Liver (tissue), 9 donors: Measurements from ENCODE around the gene TCAIM. TPM values are rescaled to one million over a fixed set of nuclear protein-coding genes. Genes with fewer than 3 reads are reported as not detected.

Experiments
- DNase-seq: peaks from one replicate; pipeline ENCODE4 v3.0.0-alpha.2; 2017; ENCODE audit warnings: low spot score
- H3K27ac ChIP-seq, 2 donors: one replicate each; pipeline ENCODE4 v1.7.0; 2013; ENCODE audit warnings: inconsistent platforms in 2 of 2, low read length in 2 of 2, control low read depth in 1 of 2, low read depth in 1 of 2, mild to moderate bottlenecking in 1 of 2
- H3K27me3 ChIP-seq, 4 donors: one replicate each; pipeline versions ENCODE4 v1.6.1 to v1.7.0; 2013; ENCODE audit warnings: low read length in 3 of 4, inconsistent platforms in 1 of 4, mild to moderate bottlenecking in 1 of 4, moderate library complexity in 1 of 4; ENCODE audit not compliant: control insufficient read depth in 4 of 4, insufficient read depth in 4 of 4
- H3K36me3 ChIP-seq, 4 donors: one replicate each; pipeline versions ENCODE4 v1.6.1 to v1.7.0; 2013; ENCODE audit warnings: low read length in 3 of 4, mild to moderate bottlenecking in 3 of 4, low read depth in 1 of 4, moderate library complexity in 1 of 4; ENCODE audit not compliant: control insufficient read depth in 4 of 4, insufficient read depth in 3 of 4
- H3K4me1 ChIP-seq, 4 donors: one replicate each; pipeline versions ENCODE4 v1.6.1 to v1.7.0; 2013; ENCODE audit warnings: low read length in 3 of 4, mild to moderate bottlenecking in 3 of 4, moderate library complexity in 1 of 4; ENCODE audit not compliant: control insufficient read depth in 4 of 4, insufficient read depth in 4 of 4
- H3K4me3 ChIP-seq, 3 donors: one replicate each; pipeline versions ENCODE4 v1.6.1 to v1.7.0; 2013; ENCODE audit warnings: low read length in 3 of 3, control low read depth in 1 of 3, low read depth in 1 of 3, mild to moderate bottlenecking in 1 of 3
- H3K9ac ChIP-seq, 2 donors: one replicate each; pipeline ENCODE4 v1.7.0; 2013; ENCODE audit warnings: low read length in 2 of 2, mild to moderate bottlenecking in 2 of 2, moderate library complexity in 2 of 2, control low read depth in 1 of 2, low read depth in 1 of 2
- H3K9me3 ChIP-seq, 4 donors: one replicate each; pipeline versions ENCODE4 v1.6.1 to v1.7.0; 2013; ENCODE audit warnings: low read length in 3 of 4; ENCODE audit not compliant: control insufficient read depth in 4 of 4
- EGR1 ChIP-seq, 2 donors: IDR thresholded peaks; 2 replicates each; pipeline ENCODE4 v1.6.1; 2016 to 2018; ENCODE audit warnings: antibody characterized with exemption in 2 of 2, low read depth in 2 of 2
- FOXA1 ChIP-seq: IDR thresholded peaks from 2 replicates; pipeline ENCODE4 v1.6.1; 2016; ENCODE audit warnings: antibody characterized with exemption
- FOXA2 ChIP-seq: IDR thresholded peaks from 2 replicates; pipeline ENCODE4 v1.6.1; 2016; ENCODE audit warnings: antibody characterized with exemption
- GABPA ChIP-seq, 2 donors: IDR thresholded peaks in 1 of 2; conservative IDR thresholded peaks in 1 of 2; 2 replicates each; pipeline ENCODE4 v1.6.1; 2016; ENCODE audit warnings: antibody characterized with exemption in 2 of 2, mild to moderate bottlenecking in 1 of 2, moderate library complexity in 1 of 2
- HNF4A ChIP-seq, 2 donors: conservative IDR thresholded peaks; 2 replicates each; pipeline ENCODE4 v1.6.1; 2016; ENCODE audit warnings: antibody characterized with exemption in 2 of 2, mild to moderate bottlenecking in 2 of 2
- HNF4G ChIP-seq: IDR thresholded peaks from 2 replicates; pipeline ENCODE4 v1.6.1; 2016; ENCODE audit warnings: antibody characterized with exemption
- JUND ChIP-seq, 2 donors: IDR thresholded peaks; 2 replicates each; pipeline ENCODE4 v1.6.1; 2016; ENCODE audit warnings: antibody characterized with exemption in 2 of 2
- NR2F2 ChIP-seq: IDR thresholded peaks from 2 replicates; pipeline ENCODE4 v1.6.1; 2016; ENCODE audit warnings: antibody characterized with exemption
- RAD21 ChIP-seq, 2 donors: IDR thresholded peaks; 2 replicates each; pipeline ENCODE4 v1.6.1; 2016; ENCODE audit warnings: antibody characterized with exemption in 2 of 2, mild to moderate bottlenecking in 2 of 2
- RXRA ChIP-seq, 2 donors: IDR thresholded peaks; 2 replicates each; pipeline ENCODE4 v1.6.1; 2017 to 2018; ENCODE audit warnings: antibody characterized with exemption in 2 of 2, mild to moderate bottlenecking in 1 of 2
- SP1 ChIP-seq: IDR thresholded peaks from 2 replicates; pipeline ENCODE4 v1.6.1; 2018; ENCODE audit warnings: antibody characterized with exemption, mild to moderate bottlenecking
- TAF1 ChIP-seq: conservative IDR thresholded peaks from 2 replicates; pipeline ENCODE4 v1.6.1; 2016; ENCODE audit warnings: antibody characterized with exemption, mild to moderate bottlenecking
- YY1 ChIP-seq: IDR thresholded peaks from 2 replicates; pipeline ENCODE4 v1.6.1; 2016; ENCODE audit warnings: antibody characterized with exemption, mild to moderate bottlenecking
- WGBS: extraction: QIAGEN DNeasy Blood & Tissue Kit; methylation state at CpG from one replicate; pipeline ENCODE4 v1.1.7; 2013; 5-methylcytosine and 5-hydroxymethylcytosine counted together
- polyA plus RNA-seq, 2 donors: library from polyadenylated mRNA; stranded (reverse) in 1 of 2; unstranded in 1 of 2; fragments of 200-250 nt in 1 of 2; fragments of >200 nt in 1 of 2; fragmentation: Nextera tagmentation in 1 of 2; extraction: Ambion mirVana in 1 of 2; gene quantifications; one replicate each; pipeline versions ENCODE4 v1.2.1 to v1.2.3, GENCODE V29; 2013 to 2015
- total RNA-seq, 2 donors: library from RNA; depleted of rRNA; stranded (reverse); fragments of >200 nt; gene quantifications; one replicate each; pipeline ENCODE4 v1.2.3, GENCODE V29; 2014
- TF ChIP-seq, protein P1 (sequence below): fragments of 150-350 bp; IDR thresholded peaks from 2 replicates; pipeline ENCODE4 v1.5.1; 2017; ENCODE audit warnings: improper control_type of control experiment, low read depth, low read length; ENCODE audit not compliant: missing input control
- TF ChIP-seq, protein P2 (sequence below): IDR thresholded peaks from 2 replicates; pipeline ENCODE4 v1.6.1; 2016; ENCODE audit warnings: antibody characterized with exemption
- TF ChIP-seq, protein P3 (sequence below): IDR thresholded peaks from 2 replicates; pipeline ENCODE4 v1.6.1; 2016; ENCODE audit warnings: antibody characterized with exemption
- TF ChIP-seq, protein P4 (sequence below): IDR thresholded peaks from 2 replicates; pipeline ENCODE4 v1.6.1; 2016; ENCODE audit warnings: antibody characterized with exemption
- donor health status: healthy.
- donor health status: healthy.
- donor health status: healthy.
- donor health status: healthy.
- donor health status: healthy.

TCAIM gene
- total and polyA plus RNA-seq, 4 donors = 21.0 to 46.6 (median 24.0) TPM

DNA sequence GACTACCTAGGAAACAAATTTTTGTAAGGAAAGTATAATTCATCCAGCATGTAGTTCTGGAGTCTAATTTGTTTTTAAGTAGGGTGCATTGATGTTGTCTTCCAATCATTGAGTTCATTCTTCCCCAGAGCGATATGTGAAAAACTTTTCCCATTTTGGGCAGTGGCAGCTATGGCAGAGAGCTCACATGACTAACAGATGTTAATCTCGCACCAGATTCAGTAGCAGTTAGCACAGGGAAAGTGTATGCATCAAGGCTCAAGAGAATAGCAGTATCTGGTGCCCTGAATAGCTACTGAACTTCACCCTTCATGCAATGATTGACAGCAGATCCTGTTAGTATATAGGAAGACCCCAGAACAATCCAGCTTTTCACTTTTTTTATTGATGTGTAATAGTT, 46.3 kb upstream of the TCAIM start:
- H3K4me1 ChIP-seq = no peaks in the 10 kb centered on the region
- H3K9ac ChIP-seq = no peak overlapping the region
- no peaks in the 10 kb centered on the region for H3K36me3 ChIP-seq
- WGBS = 89% methylated on average over 2 of the region's 2 CpGs
- no peaks in the 10 kb centered on the region for H3K27me3 ChIP-seq
- no peak overlapping the region for H3K4me3 ChIP-seq
- no peak for DNase-seq
- H3K9me3 ChIP-seq = no peaks in the 10 kb centered on the region
- no peak for TF ChIP-seq FOXA2
- TF ChIP-seq, protein P1, sequence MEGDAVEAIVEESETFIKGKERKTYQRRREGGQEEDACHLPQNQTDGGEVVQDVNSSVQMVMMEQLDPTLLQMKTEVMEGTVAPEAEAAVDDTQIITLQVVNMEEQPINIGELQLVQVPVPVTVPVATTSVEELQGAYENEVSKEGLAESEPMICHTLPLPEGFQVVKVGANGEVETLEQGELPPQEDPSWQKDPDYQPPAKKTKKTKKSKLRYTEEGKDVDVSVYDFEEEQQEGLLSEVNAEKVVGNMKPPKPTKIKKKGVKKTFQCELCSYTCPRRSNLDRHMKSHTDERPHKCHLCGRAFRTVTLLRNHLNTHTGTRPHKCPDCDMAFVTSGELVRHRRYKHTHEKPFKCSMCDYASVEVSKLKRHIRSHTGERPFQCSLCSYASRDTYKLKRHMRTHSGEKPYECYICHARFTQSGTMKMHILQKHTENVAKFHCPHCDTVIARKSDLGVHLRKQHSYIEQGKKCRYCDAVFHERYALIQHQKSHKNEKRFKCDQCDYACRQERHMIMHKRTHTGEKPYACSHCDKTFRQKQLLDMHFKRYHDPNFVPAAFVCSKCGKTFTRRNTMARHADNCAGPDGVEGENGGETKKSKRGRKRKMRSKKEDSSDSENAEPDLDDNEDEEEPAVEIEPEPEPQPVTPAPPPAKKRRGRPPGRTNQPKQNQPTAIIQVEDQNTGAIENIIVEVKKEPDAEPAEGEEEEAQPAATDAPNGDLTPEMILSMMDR = no peak
- TF ChIP-seq NR2F2 = no peak
- TF ChIP-seq GABPA (IDR thresholded peaks at IDR 0.05 in 1 of 2, conservative IDR thresholded peaks at IDR 0.05 in 1 of 2) = no peak
- no peak for TF ChIP-seq SP1
- no peak for TF ChIP-seq RXRA (IDR thresholded peaks at IDR 0.05)
- TF ChIP-seq YY1 = no peak
- no peak for TF ChIP-seq RAD21 (IDR thresholded peaks at IDR 0.05)
- no peak overlapping the region for H3K27ac ChIP-seq

DNA sequence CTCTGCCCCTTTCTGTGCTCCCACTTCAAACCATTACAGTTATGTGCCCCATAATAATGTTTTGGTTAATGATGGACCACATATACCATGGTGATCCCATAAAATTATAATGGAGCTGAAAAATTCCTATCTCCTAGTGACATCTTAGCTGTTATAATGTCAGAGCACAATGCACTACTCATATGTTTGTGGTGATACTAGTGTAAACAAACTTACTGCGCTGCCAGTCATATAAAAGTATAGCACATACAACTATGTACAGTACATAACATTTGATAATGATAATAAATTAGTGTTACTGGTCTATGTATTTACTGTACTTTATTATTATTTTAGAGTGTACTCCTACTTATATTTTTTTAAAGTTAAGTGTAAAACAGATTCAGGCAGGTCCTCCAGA, 45.6 kb upstream of the TCAIM start:
- no peaks in the 10 kb centered on the region for H3K36me3 ChIP-seq
- H3K9me3 ChIP-seq = no peaks in the 10 kb centered on the region
- H3K27me3 ChIP-seq = no peaks in the 10 kb centered on the region
- 88% methylated on average over 1 of the region's 1 CpG for WGBS
- no peaks in the 10 kb centered on the region for H3K4me1 ChIP-seq
- H3K27ac ChIP-seq = no peak overlapping the region
- no peak for DNase-seq
- H3K9ac ChIP-seq = no peak overlapping the region
- H3K4me3 ChIP-seq = no peak overlapping the region
- TF ChIP-seq HNF4G (no peak), SP1 (no peak), RAD21 (IDR thresholded peaks at IDR 0.05) (no peak), YY1 (no peak), FOXA2 (no peak), TAF1 (no peak), JUND (IDR thresholded peaks at IDR 0.05) (no peak), NR2F2 (no peak), GABPA (IDR thresholded peaks at IDR 0.05 in 1 of 2, conservative IDR thresholded peaks at IDR 0.05 in 1 of 2) (no peak)
- TF ChIP-seq, protein P2, sequence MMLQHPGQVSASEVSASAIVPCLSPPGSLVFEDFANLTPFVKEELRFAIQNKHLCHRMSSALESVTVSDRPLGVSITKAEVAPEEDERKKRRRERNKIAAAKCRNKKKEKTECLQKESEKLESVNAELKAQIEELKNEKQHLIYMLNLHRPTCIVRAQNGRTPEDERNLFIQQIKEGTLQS = no peak
- TF ChIP-seq, protein P3, sequence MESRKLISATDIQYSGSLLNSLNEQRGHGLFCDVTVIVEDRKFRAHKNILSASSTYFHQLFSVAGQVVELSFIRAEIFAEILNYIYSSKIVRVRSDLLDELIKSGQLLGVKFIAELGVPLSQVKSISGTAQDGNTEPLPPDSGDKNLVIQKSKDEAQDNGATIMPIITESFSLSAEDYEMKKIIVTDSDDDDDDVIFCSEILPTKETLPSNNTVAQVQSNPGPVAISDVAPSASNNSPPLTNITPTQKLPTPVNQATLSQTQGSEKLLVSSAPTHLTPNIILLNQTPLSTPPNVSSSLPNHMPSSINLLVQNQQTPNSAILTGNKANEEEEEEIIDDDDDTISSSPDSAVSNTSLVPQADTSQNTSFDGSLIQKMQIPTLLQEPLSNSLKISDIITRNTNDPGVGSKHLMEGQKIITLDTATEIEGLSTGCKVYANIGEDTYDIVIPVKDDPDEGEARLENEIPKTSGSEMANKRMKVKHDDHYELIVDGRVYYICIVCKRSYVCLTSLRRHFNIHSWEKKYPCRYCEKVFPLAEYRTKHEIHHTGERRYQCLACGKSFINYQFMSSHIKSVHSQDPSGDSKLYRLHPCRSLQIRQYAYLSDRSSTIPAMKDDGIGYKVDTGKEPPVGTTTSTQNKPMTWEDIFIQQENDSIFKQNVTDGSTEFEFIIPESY = no peak
- TF ChIP-seq, protein P4, sequence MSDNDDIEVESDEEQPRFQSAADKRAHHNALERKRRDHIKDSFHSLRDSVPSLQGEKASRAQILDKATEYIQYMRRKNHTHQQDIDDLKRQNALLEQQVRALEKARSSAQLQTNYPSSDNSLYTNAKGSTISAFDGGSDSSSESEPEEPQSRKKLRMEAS = no peak

DNA sequence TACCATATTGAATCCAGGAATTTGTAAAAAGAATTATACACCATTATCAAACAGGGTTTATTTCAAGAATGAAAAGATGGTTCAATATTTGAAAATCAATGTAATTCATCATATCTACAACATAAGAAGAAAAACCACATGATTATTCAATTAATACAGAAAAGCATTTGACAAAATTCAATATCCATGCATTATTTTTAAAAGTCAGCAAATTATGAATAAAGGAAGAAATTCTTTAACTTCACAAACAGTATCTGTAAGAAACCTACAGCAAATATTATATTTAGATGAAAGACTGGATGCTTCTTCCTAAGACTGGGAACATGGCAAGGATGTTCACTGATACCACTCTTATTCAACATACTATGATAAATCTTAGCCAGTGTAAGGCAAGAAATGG, 41.3 kb upstream of the TCAIM start:
- Histone ChIP-seq H3K9me3 (no peaks in the 10 kb centered on the region), H3K4me3 (no peak overlapping the region), H3K36me3 (no peaks in the 10 kb centered on the region), H3K4me1 (no peaks in the 10 kb centered on the region), H3K9ac (no peak overlapping the region), H3K27ac (no peak overlapping the region), H3K27me3 (no peaks in the 10 kb centered on the region)
- no peak for DNase-seq
- TF ChIP-seq EGR1 (IDR thresholded peaks at IDR 0.05; ENCODE audit: low read depth in 2 of 2) (no peak), RAD21 (IDR thresholded peaks at IDR 0.05) (no peak), GABPA (IDR thresholded peaks at IDR 0.05 in 1 of 2, conservative IDR thresholded peaks at IDR 0.05 in 1 of 2) (no peak), HNF4G (no peak), HNF4A (conservative IDR thresholded peaks at IDR 0.05) (no peak), FOXA1 (no peak), NR2F2 (no peak), FOXA2 (no peak), YY1 (no peak), SP1 (no peak), JUND (IDR thresholded peaks at IDR 0.05) (no peak), TAF1 (no peak), RXRA (IDR thresholded peaks at IDR 0.05) (no peak)
- TF ChIP-seq, protein P2 = no peak
- TF ChIP-seq, protein P4 = no peak
- TF ChIP-seq, protein P1 = no peak
